ENCODE measurements around the gene SLTM. TPM values are rescaled to one million over a fixed set of nuclear protein-coding genes. Genes with fewer than 3 reads are reported as not detected.

Gene SLTM
- total RNA-seq, 1 experiment from 2014 or later, result 108 TPM

DNA sequence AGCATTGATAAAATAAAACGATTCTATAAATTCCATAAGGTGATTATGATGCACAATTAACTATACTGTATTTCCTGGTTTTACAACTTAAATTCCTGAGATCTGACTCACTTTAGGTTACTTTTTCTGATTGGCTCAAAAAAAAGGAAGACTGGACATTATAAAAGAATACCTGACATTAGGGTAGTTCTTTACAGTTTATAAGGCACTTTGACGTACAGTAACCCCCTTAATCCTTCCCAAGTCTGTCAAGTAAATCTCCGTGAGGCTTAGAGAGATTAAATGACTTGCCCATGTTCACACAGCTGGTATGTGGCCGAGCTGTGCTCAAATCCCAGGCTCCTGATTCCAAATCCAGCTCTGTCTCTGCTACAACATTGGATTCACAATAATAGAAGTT is 1.0 kb upstream of the SLTM start:
- intact Hi-C loops (cut with micrococcal nuclease), result loop anchor here (5.0 to 10.0 kb wide), 3 partner anchors 162 to 710 kb away; partner anchors contain the start of genes ADAM10 and MINDY2
- H3K36me3 Mint-ChIP-seq (ENCODE audit: insufficient read depth, unreplicated experiment), result peaks cover 13% of the 10 kb centered on the region
- POLR2A ChIA-PET, result interaction anchor here (0.6 to 5.1 kb wide), 13 partner anchors 9 to 705 kb away, joined by 3 to 49 read pairs (median 4); partner anchors contain the start of gene MINDY2
- no peak for DNase-seq (ENCODE audit: unreplicated experiment)
- H3K4me3 Mint-ChIP-seq (ENCODE audit: unreplicated experiment), result peak overlapping the region; percentile 92
- H3K4me1 Mint-ChIP-seq (ENCODE audit: insufficient read depth, unreplicated experiment), result peaks cover 11% of the 10 kb centered on the region
- no peaks in the 10 kb centered on the region for H3K9me3 Mint-ChIP-seq (ENCODE audit: unreplicated experiment)
- TF ChIP-seq, protein P1, sequence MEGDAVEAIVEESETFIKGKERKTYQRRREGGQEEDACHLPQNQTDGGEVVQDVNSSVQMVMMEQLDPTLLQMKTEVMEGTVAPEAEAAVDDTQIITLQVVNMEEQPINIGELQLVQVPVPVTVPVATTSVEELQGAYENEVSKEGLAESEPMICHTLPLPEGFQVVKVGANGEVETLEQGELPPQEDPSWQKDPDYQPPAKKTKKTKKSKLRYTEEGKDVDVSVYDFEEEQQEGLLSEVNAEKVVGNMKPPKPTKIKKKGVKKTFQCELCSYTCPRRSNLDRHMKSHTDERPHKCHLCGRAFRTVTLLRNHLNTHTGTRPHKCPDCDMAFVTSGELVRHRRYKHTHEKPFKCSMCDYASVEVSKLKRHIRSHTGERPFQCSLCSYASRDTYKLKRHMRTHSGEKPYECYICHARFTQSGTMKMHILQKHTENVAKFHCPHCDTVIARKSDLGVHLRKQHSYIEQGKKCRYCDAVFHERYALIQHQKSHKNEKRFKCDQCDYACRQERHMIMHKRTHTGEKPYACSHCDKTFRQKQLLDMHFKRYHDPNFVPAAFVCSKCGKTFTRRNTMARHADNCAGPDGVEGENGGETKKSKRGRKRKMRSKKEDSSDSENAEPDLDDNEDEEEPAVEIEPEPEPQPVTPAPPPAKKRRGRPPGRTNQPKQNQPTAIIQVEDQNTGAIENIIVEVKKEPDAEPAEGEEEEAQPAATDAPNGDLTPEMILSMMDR (IDR thresholded peaks at IDR 0.05; ENCODE audit: unreplicated experiment), result no peak
- no peaks in the 10 kb centered on the region for H3K27me3 Mint-ChIP-seq (ENCODE audit: insufficient read depth, unreplicated experiment)
- CTCF ChIA-PET, result interaction anchor here (0.9 to 1.4 kb wide), 2 partner anchors 18 to 22 kb away, joined by 3 read pairs; no protein-coding TSS in a partner anchor
- peak overlapping the region; percentile 99 for H3K27ac Mint-ChIP-seq (ENCODE audit: low read depth, unreplicated experiment)
- BruUV-seq (replicated peaks), result no TSS peak

DNA sequence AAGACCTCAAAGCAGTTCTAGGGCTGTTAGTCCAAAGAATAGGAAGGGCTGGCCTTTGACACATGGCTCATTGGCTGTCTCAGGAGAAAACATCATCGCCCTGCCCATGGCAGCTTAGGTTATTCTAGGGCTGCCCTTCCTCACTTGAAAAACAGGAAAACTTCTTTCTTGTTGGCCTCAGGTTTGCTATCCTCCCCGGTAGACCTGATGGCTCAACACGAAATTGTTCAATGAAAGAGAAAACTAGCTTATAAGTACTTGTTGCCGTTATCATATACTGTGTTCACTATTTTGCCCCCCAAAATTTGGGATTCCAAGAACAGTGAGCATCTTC is 602 bp upstream of the SLTM start:
- Mint-ChIP-seq H3K4me1 (ENCODE audit: insufficient read depth, unreplicated experiment) (peaks cover 11% of the 10 kb centered on the region), H3K27me3 (ENCODE audit: insufficient read depth, unreplicated experiment) (no peaks in the 10 kb centered on the region), H3K36me3 (ENCODE audit: insufficient read depth, unreplicated experiment) (peaks cover 15% of the 10 kb centered on the region), H3K9me3 (ENCODE audit: unreplicated experiment) (no peaks in the 10 kb centered on the region), H3K4me3 (ENCODE audit: unreplicated experiment) (peak overlapping the region; percentile 92), H3K27ac (ENCODE audit: low read depth, unreplicated experiment) (peak overlapping the region; percentile 99)
- CTCF ChIA-PET, result interaction anchor here (0.6 to 1.4 kb wide), 3 partner anchors 18 to 303 kb away, joined by 3 read pairs; no protein-coding TSS in a partner anchor
- BruUV-seq (replicated peaks), result TSS peak; percentile 59
- TF ChIP-seq, protein P1 (IDR thresholded peaks at IDR 0.05; ENCODE audit: unreplicated experiment), result no peak
- no peak for DNase-seq (ENCODE audit: unreplicated experiment)
- POLR2A ChIA-PET, result interaction anchor here (0.6 to 5.1 kb wide), 13 partner anchors 10 to 705 kb away, joined by 3 to 49 read pairs (median 5); partner anchors contain the start of gene MINDY2
- intact Hi-C loops (cut with micrococcal nuclease), result loop anchor here (5.0 to 10.0 kb wide), 3 partner anchors 162 to 709 kb away; partner anchors contain the start of genes ADAM10 and MINDY2

DNA sequence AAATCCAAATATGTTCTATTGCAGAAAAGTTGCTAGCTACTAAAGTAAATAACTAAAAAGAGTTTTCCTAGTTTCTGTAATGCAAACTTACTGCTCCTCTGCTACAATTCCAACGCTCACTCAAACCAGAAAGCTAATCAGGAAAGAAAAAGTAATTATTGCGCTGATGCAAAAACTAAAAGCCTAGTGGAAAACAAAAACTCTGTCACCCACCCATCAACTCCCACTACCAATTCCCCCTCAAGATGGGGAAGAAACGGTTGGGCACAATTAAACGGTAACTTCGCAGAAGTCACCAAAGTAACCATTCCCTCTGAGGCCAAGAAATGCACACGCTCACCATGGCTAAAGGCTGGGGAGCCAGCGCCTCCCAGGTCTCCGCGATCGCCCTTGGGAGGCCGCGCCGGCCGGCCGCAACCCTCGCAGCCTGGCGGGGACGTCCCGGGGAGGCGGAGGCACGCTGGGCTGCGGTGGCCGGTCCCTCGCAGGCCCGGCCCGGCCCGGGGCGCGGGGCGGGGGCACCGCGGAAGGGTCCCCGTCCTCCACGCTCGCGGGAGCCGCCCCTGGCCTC is 684 bp downstream of the SLTM start:
- Mint-ChIP-seq H3K4me3 (ENCODE audit: unreplicated experiment) (peak overlapping the region; percentile 92), H3K9me3 (ENCODE audit: unreplicated experiment) (no peaks in the 10 kb centered on the region), H3K27ac (ENCODE audit: low read depth, unreplicated experiment) (peak overlapping the region; percentile 99), H3K27me3 (ENCODE audit: insufficient read depth, unreplicated experiment) (no peaks in the 10 kb centered on the region), H3K36me3 (ENCODE audit: insufficient read depth, unreplicated experiment) (peaks cover 23% of the 10 kb centered on the region), H3K4me1 (ENCODE audit: insufficient read depth, unreplicated experiment) (peaks cover 11% of the 10 kb centered on the region)
- BruUV-seq (replicated peaks), result no TSS peak
- intact Hi-C loops (cut with micrococcal nuclease), result loop anchor here (5.0 to 10.0 kb wide), 3 partner anchors 160 to 708 kb away; partner anchors contain the start of genes ADAM10 and MINDY2
- DNase-seq (ENCODE audit: unreplicated experiment), result no peak
- CTCF ChIA-PET, result interaction anchor here (0.6 to 1.2 kb wide), 2 partner anchors 11 to 705 kb away, joined by 3 to 4 read pairs; no protein-coding TSS in a partner anchor
- TF ChIP-seq, protein P1 (IDR thresholded peaks at IDR 0.05; ENCODE audit: unreplicated experiment), result no peak
- POLR2A ChIA-PET, result interaction anchor here (0.6 to 5.1 kb wide), 18 partner anchors 8 to 719 kb away, joined by 3 to 49 read pairs (median 4); partner anchors contain the start of genes ADAM10 and MINDY2

DNA sequence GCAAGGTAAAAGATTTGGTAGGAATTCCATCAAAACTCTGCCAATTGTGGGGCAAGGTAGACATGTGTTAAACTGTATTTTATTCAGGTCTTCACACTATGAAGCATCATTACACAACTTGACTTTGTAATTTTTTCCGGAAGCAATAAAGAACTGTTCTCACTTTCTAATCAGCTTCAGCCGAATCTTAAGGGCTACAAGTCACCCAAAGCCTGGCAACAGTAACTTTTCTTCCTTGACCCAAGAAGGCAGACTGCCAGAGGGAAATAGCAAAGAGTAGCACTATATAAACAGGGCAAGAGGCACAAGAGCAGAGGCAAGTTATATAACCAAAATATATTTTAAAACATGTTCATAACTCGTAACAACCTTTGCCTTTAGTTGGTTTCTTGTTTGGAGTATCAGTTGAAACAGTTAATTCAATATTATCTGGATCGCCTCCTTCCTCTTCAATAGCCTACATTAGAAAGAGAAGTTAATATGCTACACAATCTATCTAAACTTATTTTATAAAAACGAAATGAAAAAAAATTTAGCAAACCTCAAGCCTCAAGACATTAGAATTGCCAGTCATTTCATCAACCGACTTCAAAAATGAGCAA is 1.4 kb downstream of the SLTM start:
- POLR2A ChIA-PET, result interaction anchor here (0.6 to 5.1 kb wide), 18 partner anchors 10 to 718 kb away, joined by 3 to 49 read pairs (median 4); partner anchors contain the start of genes ADAM10 and MINDY2
- BruUV-seq (replicated peaks), result TSS peak; percentile 50

More for the DNA sequence above, 1.4 kb downstream of the SLTM start:
- intact Hi-C loops (cut with micrococcal nuclease), result loop anchor here (5.0 to 10.0 kb wide), 3 partner anchors 160 to 707 kb away; partner anchors contain the start of genes ADAM10 and MINDY2
- CTCF ChIA-PET, result interaction anchor here (0.8 to 1.4 kb wide), 4 partner anchors 11 to 720 kb away, joined by 3 to 5 read pairs (median 4); partner anchors contain the start of gene MINDY2
- Mint-ChIP-seq H3K4me3 (ENCODE audit: unreplicated experiment) (peak overlapping the region; percentile 92), H3K4me1 (ENCODE audit: insufficient read depth, unreplicated experiment) (peaks cover 11% of the 10 kb centered on the region), H3K36me3 (ENCODE audit: insufficient read depth, unreplicated experiment) (peaks cover 30% of the 10 kb centered on the region), H3K9me3 (ENCODE audit: unreplicated experiment) (no peaks in the 10 kb centered on the region), H3K27me3 (ENCODE audit: insufficient read depth, unreplicated experiment) (no peaks in the 10 kb centered on the region), H3K27ac (ENCODE audit: low read depth, unreplicated experiment) (peak overlapping the region; percentile 99)
- TF ChIP-seq, protein P1 (IDR thresholded peaks at IDR 0.05; ENCODE audit: unreplicated experiment), result no peak
- DNase-seq (ENCODE audit: unreplicated experiment), result peak; percentile 54

All from MCF 10A (cell line).